SK-N-SH (cell line): ENCODE measurements around the gene SHISA2. TPM values are rescaled to one million over a fixed set of nuclear protein-coding genes. Genes with fewer than 3 reads are reported as not detected.

Source experiments
- CTCF ChIA-PET: fragments of 300-600, 350-600 bp; formaldehyde crosslinking; extraction: SDS; loops from one replicate; lab custom pipeline; 2021; lab: Yijun Ruan, JAX
- POLR2A ChIA-PET: fragments of 350-600 bp; sonication (Branson Sonifier 250); formaldehyde crosslinking; extraction: SDS; loops from one replicate; lab custom pipeline; 2020; ENCODE audit warnings: antibody characterized with exemption, inconsistent platforms; lab: Yijun Ruan, JAX
- DNase-seq: peaks from one replicate; pipeline ENCODE4 v3.0.0; 2012
- H2AFZ ChIP-seq: fragments of 200-600 bp; sonication (generic); 2 replicates; pipeline ENCODE4 v1.8.1; 2016; ENCODE audit warnings: antibody characterized with exemption, mild to moderate bottlenecking, low read depth
- H3F3A ChIP-seq: fragments of 200-600 bp; sonication (generic); replicated peaks from 2 replicates; pipeline ENCODE3; 2016; ENCODE audit warnings: antibody characterized with exemption, mild to moderate bottlenecking; ENCODE audit not compliant: insufficient read depth
- H3K27ac ChIP-seq, 2 experiments: fragments of 200-500 bp in 1 of 2; fragments of 200-600 bp in 1 of 2; sonication (Bioruptor generic) in 1 of 2; sonication (generic), shearing (Covaris generic) in 1 of 2; 2 replicates each; pipeline versions ENCODE4 v1.5.1 to v1.6.1; 2014 to 2016; ENCODE audit warnings: low read depth in 2 of 2, inconsistent platforms in 1 of 2, low read length in 1 of 2, mild to moderate bottlenecking in 1 of 2, mixed read lengths in 1 of 2
- H3K27me3 ChIP-seq: fragments of 200-600 bp; sonication (generic), shearing (Covaris generic); 2 replicates; pipeline ENCODE4 v1.6.1; 2016; ENCODE audit warnings: mixed run types; ENCODE audit not compliant: insufficient read depth
- H3K36me3 ChIP-seq, 2 experiments: fragments of 200-500 bp in 1 of 2; fragments of 200-600 bp in 1 of 2; sonication (Bioruptor generic) in 1 of 2; sonication (generic) in 1 of 2; replicated peaks in 1 of 2; 2 replicates each; pipeline versions ENCODE3 to v1.5.1; 2014 to 2016; ENCODE audit warnings: low read length in 1 of 2, mild to moderate bottlenecking in 1 of 2; ENCODE audit not compliant: insufficient read depth in 2 of 2, control insufficient read depth in 1 of 2
- H3K4me1 ChIP-seq, 2 experiments: fragments of 200-500 bp in 1 of 2; fragments of 200-600 bp in 1 of 2; sonication (Bioruptor generic) in 1 of 2; sonication (generic), shearing (Covaris generic) in 1 of 2; 2 replicates each; pipeline versions ENCODE4 v1.5.1 to v1.6.1; 2014 to 2016; ENCODE audit warnings: low read depth in 1 of 2, low read length in 1 of 2, mixed run types in 1 of 2; ENCODE audit not compliant: insufficient read depth in 2 of 2, control insufficient read depth in 1 of 2
- H3K4me2 ChIP-seq: fragments of 200-600 bp; sonication (generic), shearing (Covaris generic); 2 replicates; pipeline ENCODE4 v1.6.1; 2017; ENCODE audit warnings: mixed run types
- H3K4me3 ChIP-seq, 2 experiments: fragments of 200-500 bp in 1 of 2; fragments of 200-600 bp in 1 of 2; sonication (Bioruptor generic) in 1 of 2; sonication (generic), shearing (Covaris generic) in 1 of 2; 2 replicates each; pipeline versions ENCODE4 v1.5.1 to v1.8.1; 2014 to 2016; ENCODE audit warnings: low read depth in 2 of 2, inconsistent platforms in 1 of 2, low read length in 1 of 2, mild to moderate bottlenecking in 1 of 2, mixed read lengths in 1 of 2, moderate library complexity in 1 of 2
- H3K79me2 ChIP-seq: fragments of 200-600 bp; sonication (generic); 2 replicates; pipeline ENCODE4 v1.8.1; 2017; ENCODE audit warnings: mild to moderate bottlenecking; ENCODE audit not compliant: insufficient read depth
- H3K9ac ChIP-seq: fragments of 200-600 bp; sonication (generic); 2 replicates; pipeline ENCODE4 v1.6.1; 2017; ENCODE audit warnings: mixed run types
- H3K9me2 ChIP-seq: fragments of 200-600 bp; sonication (generic); 2 replicates; pipeline ENCODE4 v1.6.1; 2017; ENCODE audit warnings: mixed run types
- H3K9me3 ChIP-seq: fragments of 200-600 bp; sonication (generic); 2 replicates; pipeline ENCODE4 v1.6.1; 2017; ENCODE audit warnings: mixed run types, mild to moderate bottlenecking, moderate library complexity
- H4K20me1 ChIP-seq: fragments of 200-600 bp; sonication (generic); 2 replicates; pipeline ENCODE4 v1.6.1; 2017; ENCODE audit warnings: mild to moderate bottlenecking, mixed run types; ENCODE audit not compliant: insufficient read depth
- CHD2 ChIP-seq: fragments of 150-350 bp; IDR thresholded peaks from 2 replicates; pipeline ENCODE4 v1.6.1; 2018; ENCODE audit warnings: low read length; ENCODE audit not compliant: partially characterized antibody
- CTCF ChIP-seq: fragments of 200-600 bp; sonication (generic); IDR thresholded peaks from 2 replicates; pipeline ENCODE4 v1.6.1; 2017; ENCODE audit warnings: antibody characterized with exemption, mild to moderate bottlenecking, moderate library complexity
- EZH2phosphoT487 ChIP-seq: fragments of 200-600 bp; sonication (generic); IDR thresholded peaks from 2 replicates; pipeline ENCODE4 v1.6.1; 2017; ENCODE audit warnings: low read depth, mixed run types, mild to moderate bottlenecking, antibody characterized with exemption, moderate library complexity, borderline replicate concordance
- FOSL2 ChIP-seq: IDR thresholded peaks from 2 replicates; pipeline ENCODE4 v1.4.0; 2012; ENCODE audit warnings: low read depth, mild to moderate bottlenecking, moderate library complexity, borderline replicate concordance
- FOXJ3 ChIP-seq: sonication (generic); formaldehyde crosslinking; IDR thresholded peaks from 2 replicates; pipeline ENCODE4 v1.5.1; 2020; ENCODE audit warnings: mild to moderate bottlenecking, missing genetic modification reagents
- FOXM1 ChIP-seq: IDR thresholded peaks from 2 replicates; pipeline ENCODE4 v1.4.0; 2012; ENCODE audit warnings: low read depth, mild to moderate bottlenecking
- GABPA ChIP-seq: IDR thresholded peaks from 2 replicates; pipeline ENCODE4 v1.4.0; 2012; ENCODE audit warnings: low read depth, mild to moderate bottlenecking
- GATA2 ChIP-seq: sonication (generic); formaldehyde crosslinking; IDR thresholded peaks from 2 replicates; pipeline ENCODE4 v1.5.0; 2020; ENCODE audit warnings: mild to moderate bottlenecking, missing genetic modification reagents
- MXI1 ChIP-seq: IDR thresholded peaks from 2 replicates; pipeline ENCODE4 v1.6.1; 2012; ENCODE audit warnings: mild to moderate bottlenecking, low read depth, low read length, improper control_type of control experiment
- NFIC ChIP-seq: IDR thresholded peaks from 2 replicates; pipeline ENCODE4 v1.4.0; 2012; ENCODE audit warnings: borderline replicate concordance
- NRF1 ChIP-seq: IDR thresholded peaks from 2 replicates; pipeline ENCODE4 v1.6.1; 2012; ENCODE audit warnings: low read depth, mild to moderate bottlenecking, low read length
- RAD21 ChIP-seq: IDR thresholded peaks from 2 replicates; pipeline ENCODE4 v1.6.1; 2012; ENCODE audit warnings: mild to moderate bottlenecking, low read length
- RCOR1 ChIP-seq: fragments of 150-350 bp; IDR thresholded peaks from 2 replicates; pipeline ENCODE4 v1.6.1; 2017; ENCODE audit warnings: antibody characterized with exemption, low read length
- RXRA ChIP-seq: IDR thresholded peaks from 2 replicates; pipeline ENCODE4 v1.4.0; 2012; ENCODE audit warnings: low read depth, mild to moderate bottlenecking, borderline replicate concordance
- SMC3 ChIP-seq: IDR thresholded peaks from 2 replicates; pipeline ENCODE4 v1.6.1; 2012; ENCODE audit warnings: low read depth, low read length, improper control_type of control experiment
- TCF12 ChIP-seq: IDR thresholded peaks from 2 replicates; pipeline ENCODE4 v1.4.0; 2012
- TEAD4 ChIP-seq: IDR thresholded peaks from 2 replicates; pipeline ENCODE4 v1.4.0; 2012; ENCODE audit warnings: mild to moderate bottlenecking, borderline replicate concordance; ENCODE audit not compliant: insufficient read depth
- YY1 ChIP-seq: IDR thresholded peaks from 2 replicates; pipeline ENCODE4 v1.4.0; 2012; ENCODE audit warnings: low read depth, mild to moderate bottlenecking
- ZBTB33 ChIP-seq: IDR thresholded peaks from 2 replicates; pipeline ENCODE4 v1.4.0; 2012; ENCODE audit warnings: low read depth, borderline replicate concordance
- WGBS: methylation state at CpG from one replicate; pipeline ENCODE4 v1.1.6; 2017; ENCODE audit warnings: low lambda C conversion rate; 5-methylcytosine and 5-hydroxymethylcytosine counted together
- polyA plus RNA-seq, 3 experiments: library from polyadenylated mRNA; depleted of rRNA; stranded (reverse); fragments of >200 nt; gene quantifications; 2 replicates each; pipeline ENCODE4 v1.2.3, GENCODE V29; 2012
- TF ChIP-seq, protein P1 (sequence below): IDR thresholded peaks from 2 replicates; pipeline ENCODE4 v1.4.0; 2012; ENCODE audit warnings: low read depth, borderline replicate concordance
- TF ChIP-seq, protein P2 (sequence below): fragments of 150-350 bp; IDR thresholded peaks from 2 replicates; pipeline ENCODE4 v1.6.1; 2016; ENCODE audit warnings: mild to moderate bottlenecking, low read depth, low read length

Gene SHISA2
- polyA plus RNA-seq, 1 of the 3 experiments (the other 2 are of a cell fraction), result not detected

DNA sequence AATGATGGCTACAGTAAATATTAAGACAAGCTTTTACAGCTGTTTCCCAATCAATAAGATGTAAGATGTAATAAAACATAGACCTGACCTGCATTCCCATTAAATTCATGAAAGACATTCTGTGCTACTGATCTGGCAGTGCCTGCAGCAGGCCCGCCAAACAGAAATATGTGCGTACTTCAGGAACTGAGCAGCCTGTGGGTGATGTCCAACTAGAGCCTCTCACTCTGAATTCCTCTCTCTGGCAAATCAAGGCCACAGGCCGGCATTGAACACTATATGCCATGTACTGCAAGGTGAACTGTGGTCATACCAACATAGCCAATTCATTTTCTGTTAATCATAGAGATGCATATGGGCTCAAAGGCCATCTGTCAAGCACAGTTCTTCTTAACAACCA is 17.8 kb downstream of the SHISA2 start:
- H3K27me3 ChIP-seq, result no peaks in the 10 kb centered on the region
- H3K9me3 ChIP-seq, result no peaks in the 10 kb centered on the region
- H4K20me1 ChIP-seq, result no peaks in the 10 kb centered on the region
- no peaks in the 10 kb centered on the region for H3K36me3 ChIP-seq
- no peak overlapping the region for H3K4me3 ChIP-seq
- no peaks in the 10 kb centered on the region for H3F3A ChIP-seq
- H3K4me2 ChIP-seq, result no peak overlapping the region
- POLR2A ChIA-PET, result no interaction called here
- TF ChIP-seq RAD21 (no peak), MXI1 (no peak), EZH2phosphoT487 (no peak), FOXJ3 (CRISPR knock-in tag) (no peak), NFIC (no peak), CHD2 (no peak), YY1 (no peak), CTCF (no peak), GABPA (no peak), GATA2 (CRISPR knock-in tag) (no peak), TEAD4 (no peak), FOXM1 (no peak), TCF12 (no peak), FOSL2 (no peak)
- TF ChIP-seq, all 33 proteins: peak for 0
- no peaks in the 10 kb centered on the region for H3K4me1 ChIP-seq
- no peak overlapping the region for H3K27ac ChIP-seq
- CTCF ChIA-PET, result no interaction called here
- H2AFZ ChIP-seq, result no peak overlapping the region
- no peak overlapping the region for H3K9ac ChIP-seq
- WGBS, result 56% methylated on average over 3 of the region's 3 CpGs
- no peak for DNase-seq
- no peaks in the 10 kb centered on the region for H3K79me2 ChIP-seq
- no peaks in the 10 kb centered on the region for H3K9me2 ChIP-seq

- H2AFZ ChIP-seq, result no peak overlapping the region
- no peak overlapping the region for H3K4me3 ChIP-seq
- WGBS, result 22% methylated on average over 4 of the region's 4 CpGs
- no peak overlapping the region for H3K4me2 ChIP-seq
- no peak for DNase-seq
- H3F3A ChIP-seq, result no peaks in the 10 kb centered on the region
- no peaks in the 10 kb centered on the region for H4K20me1 ChIP-seq
- no peaks in the 10 kb centered on the region for H3K27me3 ChIP-seq
- no peaks in the 10 kb centered on the region for H3K4me1 ChIP-seq
- CTCF ChIA-PET, result interaction anchor here (1.2 to 1.4 kb wide), 2 partner anchors 12 to 456 kb away, joined by 3 read pairs; no protein-coding TSS in a partner anchor
- H3K9ac ChIP-seq, result no peak overlapping the region
- H3K27ac ChIP-seq, result no peak overlapping the region
- POLR2A ChIA-PET, result no interaction called here
- H3K9me2 ChIP-seq, result no peaks in the 10 kb centered on the region
- no peaks in the 10 kb centered on the region for H3K79me2 ChIP-seq
- TF ChIP-seq GATA2 (CRISPR knock-in tag) (no peak), TCF12 (no peak), RXRA (no peak), ZBTB33 (no peak), SMC3 (no peak), TEAD4 (no peak), NRF1 (no peak), RCOR1 (no peak), EZH2phosphoT487 (no peak), FOSL2 (no peak), MXI1 (no peak), RAD21 (no peak), FOXM1 (no peak), YY1 (no peak)
- TF ChIP-seq, protein P1, sequence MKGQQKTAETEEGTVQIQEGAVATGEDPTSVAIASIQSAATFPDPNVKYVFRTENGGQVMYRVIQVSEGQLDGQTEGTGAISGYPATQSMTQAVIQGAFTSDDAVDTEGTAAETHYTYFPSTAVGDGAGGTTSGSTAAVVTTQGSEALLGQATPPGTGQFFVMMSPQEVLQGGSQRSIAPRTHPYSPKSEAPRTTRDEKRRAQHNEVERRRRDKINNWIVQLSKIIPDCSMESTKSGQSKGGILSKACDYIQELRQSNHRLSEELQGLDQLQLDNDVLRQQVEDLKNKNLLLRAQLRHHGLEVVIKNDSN, result no peak
- TF ChIP-seq, protein P2, sequence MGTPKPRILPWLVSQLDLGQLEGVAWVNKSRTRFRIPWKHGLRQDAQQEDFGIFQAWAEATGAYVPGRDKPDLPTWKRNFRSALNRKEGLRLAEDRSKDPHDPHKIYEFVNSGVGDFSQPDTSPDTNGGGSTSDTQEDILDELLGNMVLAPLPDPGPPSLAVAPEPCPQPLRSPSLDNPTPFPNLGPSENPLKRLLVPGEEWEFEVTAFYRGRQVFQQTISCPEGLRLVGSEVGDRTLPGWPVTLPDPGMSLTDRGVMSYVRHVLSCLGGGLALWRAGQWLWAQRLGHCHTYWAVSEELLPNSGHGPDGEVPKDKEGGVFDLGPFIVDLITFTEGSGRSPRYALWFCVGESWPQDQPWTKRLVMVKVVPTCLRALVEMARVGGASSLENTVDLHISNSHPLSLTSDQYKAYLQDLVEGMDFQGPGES, result no peak
- no peaks in the 10 kb centered on the region for H3K36me3 ChIP-seq
- no peaks in the 10 kb centered on the region for H3K9me3 ChIP-seq
Measured at GRCh38 chr13:26030331-26030730, 21.5 kb downstream of the SHISA2 start.
